Activated CD8-positive, alpha-beta memory T cell treated with anti-CD3 and anti-CD28 coated beads, Interleukin-2, amount 50 U/mL, for 48 hours (primary cell): Measurements from ENCODE around the gene MIGA2.
"Not testable (repeated sequence)": the region's sequence is repeated elsewhere in the genome, so short reads cannot be mapped to it uniquely, and the experiment has no call there.

Experiments
- DNase-seq: peaks from one replicate; pipeline ENCODE4 v3.0.0-alpha.2; 2020

The MIGA2 gene

DNA sequence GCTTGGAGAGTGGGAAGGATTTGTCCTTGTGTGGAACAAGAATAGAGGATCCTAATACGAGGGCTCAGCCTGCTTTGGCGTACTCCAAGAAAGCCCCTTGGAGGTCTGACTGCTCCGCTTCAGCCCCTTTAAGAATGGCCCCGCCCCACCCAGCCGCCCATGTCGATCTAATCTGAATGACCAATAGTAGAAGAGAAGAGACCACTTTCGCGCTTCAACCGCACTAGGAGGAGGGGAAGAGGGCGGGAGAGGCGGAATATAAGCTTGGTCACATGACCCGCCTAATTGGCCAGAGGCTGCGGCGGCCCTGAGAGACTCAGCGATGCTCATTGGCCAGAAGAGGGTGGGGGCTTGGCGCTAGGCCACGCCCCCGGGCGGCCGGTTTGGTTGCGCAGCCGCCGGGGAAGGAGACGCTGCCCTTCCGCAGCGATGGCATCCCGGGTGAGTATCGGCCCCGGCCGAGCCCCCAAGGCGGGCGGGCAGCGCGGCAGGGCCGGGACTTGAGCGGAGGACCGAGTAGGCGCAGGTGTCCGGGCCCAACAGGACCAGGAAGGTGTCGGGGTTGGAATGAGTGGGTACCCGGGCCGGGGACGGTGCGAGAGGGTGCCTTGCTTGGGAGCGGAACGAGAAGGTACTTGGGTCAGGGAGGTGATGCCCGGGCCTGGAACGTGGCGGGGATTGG, at the start of gene MIGA2:
Gene MIGA2 (plus strand): TSS at position 386 of the 682 bp plus-strand sequence. CDS start 3,969 bp downstream, outside the sequence.
- DNase-seq = peak; percentile 94

- DNase-seq = no peak
Measured at GRCh38 chr9:128986671-128987070, 49.8 kb upstream of the MIGA2 start.

GRCh38 chr9:128987805-128988204, 48.6 kb upstream of the MIGA2 start:
- DNase-seq = no peak

DNA sequence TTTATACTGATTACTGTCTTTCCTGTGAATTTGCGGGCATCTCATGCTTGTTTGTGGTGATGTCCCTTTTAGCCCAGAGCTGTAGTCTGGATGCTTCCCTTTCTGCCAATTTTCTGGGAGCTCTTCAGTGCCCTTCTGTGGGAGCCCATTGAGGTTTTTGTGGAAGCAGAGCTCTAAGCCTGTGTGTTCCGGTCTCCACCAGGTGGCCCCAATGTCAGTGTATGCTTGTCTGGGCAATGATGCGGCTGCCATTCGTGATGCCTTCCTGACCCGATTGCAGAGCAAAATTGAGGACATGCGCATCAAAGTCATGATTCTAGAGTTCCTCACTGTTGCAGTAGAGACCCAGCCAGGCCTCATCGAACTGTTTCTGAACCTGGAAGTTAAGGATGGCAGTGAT, 43.4 kb upstream of the MIGA2 start:
- DNase-seq = no peak

DNA sequence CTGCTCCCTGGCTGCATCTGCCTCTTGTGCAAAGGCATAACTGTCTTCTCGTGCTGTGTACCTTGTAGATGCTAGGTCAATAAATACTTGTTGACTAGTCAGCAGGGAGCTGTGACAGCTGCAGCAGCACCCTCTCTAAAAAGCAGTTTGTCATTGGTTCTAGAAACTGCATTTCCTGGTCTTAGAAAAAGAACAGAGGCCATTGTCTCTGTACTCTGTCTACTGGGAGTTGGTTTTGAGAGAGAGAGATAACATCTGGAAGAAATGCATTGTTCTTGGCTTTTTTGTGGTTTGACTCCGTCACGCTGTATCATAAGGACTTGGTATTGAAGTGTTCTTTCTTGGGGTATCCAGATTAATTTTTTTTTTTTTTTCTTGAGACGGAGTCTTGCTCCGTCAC, 40.6 kb upstream of the MIGA2 start:
- no peak for DNase-seq

- no peak for DNase-seq
Measured at GRCh38 chr9:128998462-128998861, 38.0 kb upstream of the MIGA2 start.

DNA sequence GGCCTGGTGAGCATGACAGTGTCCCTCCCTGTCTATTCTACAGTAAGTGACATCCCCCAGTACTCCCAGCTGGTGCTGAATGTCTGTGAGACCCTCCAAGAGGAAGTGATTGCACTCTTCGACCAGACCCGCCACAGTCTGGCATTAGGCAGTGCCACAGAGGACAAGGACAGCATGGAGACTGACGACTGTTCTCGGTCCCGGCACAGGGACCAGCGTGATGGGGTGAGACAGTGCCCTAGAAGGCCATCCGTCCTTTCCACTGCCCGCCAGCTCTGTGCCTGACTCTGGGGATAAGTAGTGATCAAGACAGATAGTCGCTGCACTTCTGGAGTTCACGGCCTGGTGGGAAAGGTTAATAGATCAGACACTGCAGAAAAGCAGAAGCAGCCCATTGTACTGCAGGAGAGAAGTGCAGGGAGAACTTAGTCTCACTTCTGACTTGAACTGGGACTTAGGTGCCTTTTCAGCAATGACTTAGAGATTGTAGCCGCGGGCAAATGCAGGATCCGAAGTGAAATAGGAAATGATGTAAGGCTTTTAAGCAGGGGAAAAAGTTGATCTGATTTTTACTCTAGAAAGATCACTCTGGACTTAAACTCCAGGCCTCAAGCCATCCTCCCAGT, 36.7 kb upstream of the MIGA2 start:
- no peak for DNase-seq

GRCh38 chr9:129001504-129002325, 34.7 kb upstream of the MIGA2 start:
- no peak for DNase-seq

DNA sequence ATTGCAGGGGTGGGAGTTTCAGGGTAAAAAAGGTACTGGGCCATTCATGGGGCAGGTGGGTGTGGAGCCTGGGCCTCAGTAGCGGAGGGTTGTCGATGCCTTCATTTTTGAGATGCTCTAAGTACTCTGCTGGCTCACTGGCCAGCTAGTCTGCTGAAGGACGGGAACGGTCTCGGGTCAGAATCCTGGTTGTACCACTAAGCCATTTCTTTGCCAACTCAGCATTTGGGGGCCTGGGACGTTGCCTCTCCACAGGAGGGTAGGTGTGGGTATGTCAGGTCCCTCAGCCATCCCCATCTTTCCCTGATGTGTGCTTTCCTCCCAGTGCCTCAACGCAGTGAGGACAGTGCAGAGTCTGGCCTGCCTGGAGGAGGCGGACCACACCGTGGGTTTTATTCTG, 33.4 kb upstream of the MIGA2 start:
- no peak for DNase-seq

DNA sequence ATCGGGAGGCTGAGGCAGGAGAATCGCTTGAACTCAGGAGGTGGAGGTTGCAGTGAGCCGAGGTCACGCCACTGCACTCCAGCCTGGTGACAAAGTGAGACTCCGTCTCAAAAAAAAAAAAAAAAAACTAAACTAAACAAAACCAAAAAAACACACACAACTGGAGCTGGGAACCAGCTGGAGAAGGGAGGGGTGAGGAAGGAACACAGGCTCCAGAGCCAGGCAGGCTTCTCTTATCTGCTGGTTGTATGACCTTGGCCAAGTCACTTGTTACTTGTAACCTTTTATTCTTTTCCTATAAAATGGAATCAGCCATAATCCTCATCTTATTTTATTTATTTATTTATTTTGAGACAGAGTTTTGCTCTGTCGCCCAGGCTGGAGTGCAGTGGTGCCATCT, 32.3 kb upstream of the MIGA2 start:
- DNase-seq = not testable (repeated sequence)

GRCh38 chr9:129005336-129005997, 31.0 kb upstream of the MIGA2 start:
- DNase-seq = no peak

- peak; percentile 76 for DNase-seq
Measured at GRCh38 chr9:129006328-129007034, 29.9 kb upstream of the MIGA2 start.

DNA sequence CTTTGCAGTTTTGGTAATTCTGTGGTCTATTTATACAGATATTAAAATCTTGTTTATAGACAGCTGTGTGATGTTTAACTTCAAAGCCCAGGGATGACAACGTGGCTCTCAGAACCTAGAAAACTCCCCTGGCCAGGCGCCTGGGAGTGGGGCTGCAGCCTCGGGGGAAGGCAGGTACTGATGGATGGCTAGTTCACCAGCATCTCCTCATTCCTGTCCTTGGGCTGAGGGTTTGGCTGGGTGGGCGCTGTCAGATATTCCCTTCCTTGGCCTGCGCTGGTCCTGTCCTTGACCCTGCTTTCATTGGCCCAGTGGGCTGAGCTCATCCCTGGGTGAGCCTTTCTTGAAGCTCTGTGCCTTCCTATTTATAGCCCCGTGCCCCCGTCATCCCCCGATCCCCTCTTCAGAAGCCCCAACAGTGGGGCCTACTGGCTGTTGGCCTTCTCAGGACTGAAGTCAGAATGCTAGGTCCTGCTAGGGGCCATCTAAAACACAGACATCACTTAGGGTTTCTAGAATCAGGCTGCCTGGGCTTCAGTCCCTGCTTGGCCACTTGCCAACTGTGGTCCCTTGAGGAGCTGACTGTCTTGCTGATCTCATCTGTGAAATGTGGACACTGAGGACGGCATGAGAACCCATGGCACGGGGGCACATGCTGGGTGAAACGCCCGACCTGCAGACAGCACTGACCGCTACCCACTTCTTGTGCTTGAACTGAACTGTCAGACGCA, 29.2 kb upstream of the MIGA2 start:
- DNase-seq = no peak

- DNase-seq = no peak
Measured at GRCh38 chr9:129007766-129008468, 28.5 kb upstream of the MIGA2 start.

DNA sequence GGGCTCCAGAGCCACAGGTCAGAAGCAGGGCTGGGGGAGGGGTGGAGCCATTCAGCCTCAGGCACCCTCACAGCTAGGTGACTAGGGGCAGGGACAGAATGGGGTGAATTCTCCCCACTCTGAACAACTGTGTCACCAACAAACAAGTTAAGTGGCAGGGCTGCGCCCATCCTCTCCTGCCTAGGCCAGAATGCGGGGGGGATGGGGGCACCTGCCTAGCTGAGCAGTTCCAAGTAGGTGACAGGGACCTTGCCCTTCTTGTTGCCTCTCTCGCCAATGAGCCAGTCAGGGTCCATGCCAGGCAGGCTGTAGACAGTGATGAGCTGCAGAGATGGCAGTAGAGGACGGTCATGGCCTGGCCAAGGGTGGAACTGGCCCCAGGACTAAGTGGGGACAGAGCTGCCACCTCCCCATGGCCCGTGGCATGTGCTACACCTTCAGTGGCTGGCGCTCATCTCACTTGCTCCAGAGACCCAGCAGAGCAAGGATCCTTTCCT, 27.9 kb upstream of the MIGA2 start:
- no peak for DNase-seq

DNA sequence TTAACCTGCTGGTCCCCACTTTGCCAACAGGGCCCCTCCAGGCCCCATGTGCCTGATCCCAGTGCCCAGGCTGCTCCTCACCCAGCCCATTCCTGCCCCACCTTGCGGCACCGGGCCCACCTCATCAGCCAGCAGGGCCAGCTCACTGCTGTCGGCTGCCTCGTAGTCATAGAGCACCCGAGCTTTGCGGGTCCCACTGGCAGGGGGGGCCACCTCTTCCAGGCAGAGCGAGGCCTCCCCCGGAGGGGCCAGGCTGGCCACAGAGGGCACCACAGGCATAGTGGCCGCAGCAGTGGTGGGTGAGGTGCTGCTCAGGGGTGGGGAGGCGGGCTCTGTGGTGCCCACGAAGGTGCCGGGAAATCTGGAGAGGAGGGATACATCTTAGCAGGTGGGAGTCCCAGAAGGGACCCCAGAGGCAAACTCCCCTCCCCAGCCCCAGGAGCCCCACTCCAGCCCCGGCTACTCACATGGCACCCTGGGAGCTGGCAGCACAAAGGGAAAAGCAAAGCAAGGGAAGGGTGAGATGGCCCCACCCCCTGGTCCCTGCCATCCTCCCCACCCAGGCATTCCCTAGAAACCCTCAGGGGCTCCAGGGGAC, 27.3 kb upstream of the MIGA2 start:
- DNase-seq = no peak

- no peak for DNase-seq
Measured at GRCh38 chr9:129009584-129010141, 26.8 kb upstream of the MIGA2 start.

DNA sequence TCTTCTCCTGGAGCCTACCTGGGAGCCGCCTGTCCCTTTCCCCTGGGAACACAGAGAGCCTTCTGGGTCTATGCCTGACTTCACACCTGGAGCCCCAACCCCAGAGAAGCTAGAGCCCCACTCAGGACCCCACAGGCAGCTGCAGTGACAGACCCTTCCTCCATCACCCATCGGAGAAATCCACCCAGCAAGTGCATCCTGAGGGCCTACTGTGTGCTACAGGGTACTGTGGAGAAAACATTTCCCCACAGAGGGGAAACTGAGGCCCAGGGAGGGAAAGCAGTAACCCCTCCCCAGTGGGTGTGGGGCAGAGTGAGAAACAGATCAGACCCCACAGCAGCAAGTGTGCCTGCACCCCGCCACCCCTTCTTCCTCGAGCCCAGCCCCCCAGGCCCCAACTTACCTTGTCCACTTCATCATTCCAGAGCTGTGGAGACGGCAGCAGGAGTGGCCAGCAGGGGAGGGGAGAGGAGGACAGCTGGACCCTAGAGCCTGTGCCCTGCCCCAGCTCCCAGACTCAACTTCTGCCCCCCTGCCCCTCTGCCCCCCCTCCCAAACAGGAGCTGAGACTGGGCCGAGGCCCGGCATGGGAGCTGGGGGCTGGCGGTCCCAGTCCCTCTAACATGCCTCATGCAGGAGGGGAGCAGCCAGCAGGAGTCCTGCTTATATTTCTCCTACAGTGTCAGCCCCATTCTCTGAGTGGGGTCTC, 26.0 kb upstream of the MIGA2 start:
- DNase-seq = no peak

DNA sequence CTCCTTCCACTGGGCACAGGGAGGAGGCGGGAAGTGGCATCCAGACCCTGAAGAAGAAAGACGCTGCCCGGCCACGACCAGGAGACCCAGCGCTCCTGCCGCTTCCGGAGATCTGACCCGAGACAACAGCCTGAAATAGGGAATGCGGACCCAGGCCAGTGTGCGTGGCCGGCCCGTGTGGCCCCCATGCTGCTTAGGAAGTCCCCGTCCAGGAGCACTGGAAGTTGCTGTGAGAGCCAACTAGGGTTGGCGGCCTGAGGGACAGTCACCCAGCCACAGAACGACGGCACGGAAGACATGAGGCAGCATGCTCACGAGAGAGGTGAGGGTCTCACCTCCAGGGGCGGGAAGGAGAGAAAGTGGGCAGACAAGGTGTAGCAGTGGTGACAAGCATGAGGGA, 25.3 kb upstream of the MIGA2 start:
- no peak for DNase-seq

DNA sequence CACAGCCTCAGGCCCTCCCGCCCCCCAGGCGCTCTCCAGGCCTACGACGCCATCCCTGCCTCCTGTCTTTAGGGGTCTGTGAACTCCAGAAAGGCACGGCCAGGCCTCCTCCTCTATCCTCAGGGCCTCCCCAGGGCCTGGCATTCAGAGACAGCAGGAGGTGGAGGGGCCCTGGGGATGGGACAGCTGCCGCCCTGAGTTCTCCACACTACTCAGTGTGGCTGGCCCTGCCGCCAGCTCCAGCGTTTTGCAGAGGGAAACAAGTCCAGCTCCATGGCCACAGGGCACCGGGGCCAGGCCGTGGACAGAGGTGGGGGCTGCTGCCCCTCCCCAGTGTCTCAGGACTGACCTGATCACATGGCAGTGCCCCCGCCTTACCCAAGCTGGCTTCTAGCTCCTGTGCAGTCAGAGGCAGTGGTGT, 24.7 kb upstream of the MIGA2 start:
- DNase-seq = no peak
